GM18873 (cell line): ENCODE measurements around the gene TPST1.
A peak's percentile ranks its signal among the peaks of the same experiment; 100 is the strongest.
"Not testable (repeated sequence)": the region's sequence is repeated elsewhere in the genome, so short reads cannot be mapped to it uniquely, and the experiment has no call there.

Experiments used
- ATAC-seq: cut with Tn5 transposase; IDR thresholded peaks from one replicate; pipeline ENCODE4 v1.9.1; 2021; ENCODE audit warnings: mild to moderate bottlenecking, moderate library complexity, moderate number of reproducible peaks; ENCODE audit not compliant: unreplicated experiment, low FRiP score

TPST1 gene

GRCh38 chr7:66204822-66205740 is at the start of gene TPST1:
TPST1 (plus strand) TSS chr7:66205334; CDS start chr7:66240426, 35,092 bp downstream.
- ATAC-seq: peak; percentile 93

DNA sequence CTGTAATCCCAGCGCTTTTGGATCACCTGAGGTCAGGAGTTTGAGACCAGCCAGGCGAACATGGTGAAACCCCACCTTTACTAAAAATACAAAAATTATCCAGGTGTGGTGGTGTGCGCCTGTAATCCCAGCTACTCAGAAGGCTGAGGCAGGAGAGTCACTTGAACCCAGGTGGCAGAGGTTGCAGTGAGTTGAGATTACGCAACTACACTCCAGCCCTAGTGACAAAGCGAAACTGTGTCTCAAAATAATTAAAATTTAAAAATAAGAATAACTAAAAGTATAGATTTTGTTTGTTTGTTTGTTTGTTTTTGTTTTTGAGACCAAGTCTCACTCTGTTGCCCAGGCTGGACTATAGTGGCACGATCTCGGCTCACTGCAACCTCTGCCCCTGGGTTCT is 49.1 kb upstream of the TPST1 start:
- not testable (repeated sequence) for ATAC-seq

DNA sequence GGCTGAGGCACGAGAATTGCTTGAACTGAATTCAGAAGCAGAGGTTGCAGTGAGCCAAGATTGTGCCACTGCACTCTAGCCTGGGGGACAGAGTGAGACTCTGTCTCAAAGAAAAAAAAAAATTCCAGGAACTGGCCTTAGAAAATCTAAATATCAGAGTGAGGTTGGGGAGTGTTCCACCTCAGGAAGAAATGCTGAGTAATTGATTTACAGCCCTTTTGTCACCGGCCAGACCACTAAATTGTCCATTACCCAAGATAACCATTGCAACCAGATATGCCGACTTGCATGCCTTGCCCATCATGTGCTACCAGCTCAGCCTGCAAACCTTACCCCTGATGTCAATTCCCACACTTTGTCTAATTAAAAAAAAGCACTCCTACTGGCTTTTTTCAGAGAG is 48.1 kb upstream of the TPST1 start:
- ATAC-seq: no peak

DNA sequence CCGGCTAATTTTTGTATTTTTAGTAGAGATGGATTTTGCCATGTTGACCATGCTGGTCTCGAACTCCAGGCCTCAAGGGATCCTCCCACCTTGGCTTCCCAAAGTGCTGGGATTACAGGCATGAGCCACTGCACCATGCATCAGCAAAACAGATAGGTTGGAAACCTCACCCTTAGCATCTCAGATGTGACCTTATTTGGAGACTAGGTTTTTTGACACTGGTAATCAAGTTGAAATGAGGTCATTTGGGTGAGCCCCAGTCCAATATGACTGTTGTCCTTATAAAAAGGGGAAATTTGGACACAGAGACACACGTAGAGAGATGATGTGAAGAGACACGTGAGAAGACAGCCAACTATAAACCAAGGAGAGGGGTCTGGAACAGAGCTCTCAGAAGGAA is 42.5 kb upstream of the TPST1 start:
- ATAC-seq: no peak

- ATAC-seq: no peak
These were observed 41.9 kb upstream of the TPST1 start for GRCh38 chr7:66163186-66163610.

- ATAC-seq: no peak
These were observed 40.8 kb upstream of the TPST1 start for GRCh38 chr7:66164356-66164755.

GRCh38 chr7:66167773-66168387 is 37.3 kb upstream of the TPST1 start:
- ATAC-seq: no peak

DNA sequence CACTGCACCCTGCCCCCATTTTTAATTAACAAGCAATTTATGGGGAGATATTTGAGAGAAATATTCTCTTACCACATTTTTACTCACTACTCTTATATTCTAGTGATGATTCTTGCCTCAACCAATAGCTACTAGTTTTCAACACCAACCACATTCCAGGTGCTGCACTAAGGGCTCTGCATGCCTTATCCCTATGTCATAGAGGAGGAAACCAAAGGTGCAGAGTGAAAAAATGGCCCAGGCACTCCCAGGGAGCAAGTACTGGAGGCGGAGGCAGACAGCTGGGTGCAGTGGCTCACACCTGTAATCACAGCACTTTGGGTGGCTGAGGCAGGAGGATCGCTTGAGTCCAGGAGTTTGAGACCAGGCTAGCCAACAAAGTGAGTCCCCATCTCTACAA is 35.5 kb upstream of the TPST1 start:
- no peak for ATAC-seq

DNA sequence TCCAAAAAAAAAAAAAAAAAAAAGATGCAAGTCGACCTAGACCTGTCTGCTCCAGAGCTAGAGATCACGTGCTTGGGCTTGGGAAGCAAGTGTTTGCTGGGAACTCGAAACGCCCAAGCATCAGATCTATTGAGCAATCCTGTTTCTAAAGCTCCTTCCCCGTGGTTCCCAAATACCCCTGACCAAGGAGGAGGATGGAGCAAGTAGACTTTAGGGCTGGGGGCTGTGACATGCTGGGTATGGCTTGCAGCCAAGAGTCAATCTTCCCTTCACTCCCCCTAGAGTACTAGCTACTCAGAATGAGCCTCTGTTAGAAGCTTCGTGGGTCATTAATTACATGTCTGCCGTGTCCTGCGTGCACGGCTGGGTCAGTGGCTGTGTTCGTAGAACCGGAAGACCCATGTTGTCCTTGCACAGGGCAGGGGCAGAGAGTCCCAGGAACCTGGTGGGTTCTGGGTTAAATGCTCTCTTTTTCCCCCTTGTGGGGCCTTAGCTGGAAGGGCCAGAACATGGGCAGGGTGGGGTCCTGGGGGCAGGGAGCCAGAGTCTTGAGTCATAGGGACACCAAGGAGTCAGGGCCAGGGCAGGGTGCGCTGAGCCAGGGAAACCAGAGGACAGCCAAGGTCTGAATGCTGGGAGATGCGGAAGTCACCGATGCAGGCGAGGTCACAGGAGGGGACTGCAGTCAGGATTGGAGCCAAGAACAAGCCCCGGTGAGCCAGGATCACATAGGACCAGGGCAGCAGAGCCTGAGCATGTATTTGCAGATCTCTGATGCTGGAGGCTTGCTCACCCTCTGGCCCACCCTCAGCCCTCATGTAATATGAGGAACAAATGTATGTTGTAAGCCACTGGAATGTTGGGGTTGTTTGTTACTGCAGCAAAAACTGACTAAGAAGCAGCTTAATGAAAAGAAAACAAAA is 34.6 kb upstream of the TPST1 start:
- no peak for ATAC-seq

GRCh38 chr7:66172536-66173401 is 32.4 kb upstream of the TPST1 start:
- ATAC-seq: not testable (repeated sequence)

DNA sequence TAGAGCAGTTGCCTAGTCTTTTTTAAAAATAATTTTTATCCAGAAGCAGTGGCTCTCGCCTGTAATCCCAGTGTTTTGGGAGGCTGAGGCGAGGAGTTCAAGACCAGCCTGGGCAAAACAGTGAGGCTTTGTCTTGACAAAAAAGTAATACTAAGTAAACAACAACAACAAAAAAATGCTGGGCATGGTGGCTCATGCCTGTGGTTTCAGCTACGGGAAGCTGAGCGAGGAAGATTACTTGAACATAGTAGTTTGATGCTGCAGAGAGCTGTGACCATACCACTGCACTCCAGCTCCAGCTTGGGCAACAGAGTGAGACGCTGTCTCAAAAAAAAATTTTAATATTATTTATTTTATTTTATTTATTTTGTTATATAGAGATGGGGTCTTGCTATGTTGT is 31.3 kb upstream of the TPST1 start:
- no peak for ATAC-seq

DNA sequence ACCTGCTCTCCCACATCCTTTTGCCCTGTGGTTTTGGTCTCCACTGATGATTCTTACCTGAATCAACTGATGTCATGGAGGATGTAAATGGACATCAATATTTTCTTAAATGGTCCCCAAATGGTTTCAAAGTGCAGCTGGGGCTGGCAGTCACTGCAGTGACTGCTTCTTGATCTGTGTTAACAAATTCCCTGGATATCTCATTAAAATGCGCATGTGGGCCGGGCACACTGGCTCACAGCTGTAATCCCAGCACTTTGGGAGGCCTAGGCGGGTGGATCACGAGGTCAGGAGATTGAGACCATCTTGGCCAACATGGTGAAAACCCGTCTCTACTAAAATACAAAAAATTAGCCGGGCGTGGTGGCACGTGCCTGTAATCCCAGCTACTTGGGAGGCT is 30.1 kb upstream of the TPST1 start:
- ATAC-seq: not testable (repeated sequence)

DNA sequence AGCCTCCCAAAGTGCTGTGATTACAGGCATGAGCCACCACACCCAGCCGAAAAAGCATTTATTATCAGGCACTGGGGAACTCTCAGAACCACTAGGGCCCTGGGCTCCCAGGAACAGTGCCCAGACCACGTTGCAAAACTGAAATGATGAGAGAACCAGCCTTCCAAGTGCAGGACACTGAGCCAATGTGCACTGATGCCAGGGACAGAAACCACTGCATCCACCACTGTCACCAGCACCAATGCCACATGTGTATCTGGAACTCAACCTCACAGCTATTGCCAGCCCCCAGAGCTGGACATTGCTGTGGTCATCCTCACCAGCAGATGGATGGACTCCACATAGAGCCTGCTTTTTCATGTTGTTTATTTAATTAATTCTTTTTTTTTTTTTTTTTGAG is 28.2 kb upstream of the TPST1 start:
- no peak for ATAC-seq

DNA sequence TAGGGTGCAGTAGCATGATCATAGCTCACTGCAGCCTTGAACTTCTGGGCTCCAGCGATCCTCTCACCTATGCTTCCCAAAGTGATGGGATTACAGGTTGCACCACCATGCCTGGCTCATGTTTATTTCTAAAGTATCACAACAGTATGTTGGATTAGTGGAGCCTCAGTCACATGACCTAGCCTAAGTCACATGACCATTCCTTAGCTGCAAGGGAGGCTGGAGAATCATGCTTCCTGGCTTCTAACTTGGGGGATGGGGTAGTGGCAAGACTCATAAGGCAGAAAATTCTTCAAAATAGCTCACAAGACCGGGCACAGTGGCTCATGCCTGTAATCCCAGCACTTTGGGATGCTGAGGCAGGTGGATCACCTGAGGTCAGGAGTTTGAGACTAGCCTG is 26.9 kb upstream of the TPST1 start:
- no peak for ATAC-seq

DNA sequence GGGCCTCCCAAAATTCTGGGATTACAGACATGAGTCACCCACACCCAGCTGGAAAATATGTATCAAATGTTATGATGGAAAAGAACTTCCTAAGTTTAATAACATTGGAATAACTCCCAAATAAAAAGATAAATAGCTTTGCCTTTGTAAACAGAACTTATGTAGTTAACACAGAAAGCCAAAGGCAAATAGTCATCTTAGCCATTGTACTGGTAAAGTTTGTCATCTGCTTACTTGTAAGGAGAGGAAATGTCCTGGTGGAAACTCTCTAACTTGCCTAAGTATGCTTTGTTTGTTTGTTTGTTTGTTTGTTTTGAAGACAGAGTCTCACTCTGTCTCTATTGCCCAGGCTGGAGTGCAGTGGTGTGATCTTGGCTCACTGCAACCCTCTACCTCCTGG is 23.8 kb upstream of the TPST1 start:
- ATAC-seq: no peak

GRCh38 chr7:66181845-66182244 is 23.3 kb upstream of the TPST1 start:
- no peak for ATAC-seq

GRCh38 chr7:66182920-66183319 is 22.2 kb upstream of the TPST1 start:
- ATAC-seq: no peak

DNA sequence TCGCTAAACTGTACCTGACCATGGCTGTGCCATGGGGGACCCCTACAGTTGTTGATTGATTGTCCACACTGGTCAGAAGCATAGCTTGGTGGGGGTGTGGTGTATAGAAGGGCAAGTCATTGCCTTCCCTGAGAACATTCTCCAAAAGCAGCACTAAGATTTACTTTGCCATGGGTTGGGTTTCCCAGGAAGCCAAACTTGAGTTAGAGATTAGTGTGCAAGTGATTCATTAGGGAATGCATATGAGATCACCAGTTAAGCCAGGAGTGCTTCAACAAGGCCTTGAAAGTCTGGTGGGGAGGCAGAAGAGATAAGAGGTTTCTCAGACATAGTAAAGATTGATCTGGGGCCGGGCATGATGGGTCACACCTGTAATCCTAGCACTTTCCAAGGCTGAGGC is 21.4 kb upstream of the TPST1 start:
- no peak for ATAC-seq

GRCh38 chr7:66185680-66186187 is 19.4 kb upstream of the TPST1 start:
- no peak for ATAC-seq

DNA sequence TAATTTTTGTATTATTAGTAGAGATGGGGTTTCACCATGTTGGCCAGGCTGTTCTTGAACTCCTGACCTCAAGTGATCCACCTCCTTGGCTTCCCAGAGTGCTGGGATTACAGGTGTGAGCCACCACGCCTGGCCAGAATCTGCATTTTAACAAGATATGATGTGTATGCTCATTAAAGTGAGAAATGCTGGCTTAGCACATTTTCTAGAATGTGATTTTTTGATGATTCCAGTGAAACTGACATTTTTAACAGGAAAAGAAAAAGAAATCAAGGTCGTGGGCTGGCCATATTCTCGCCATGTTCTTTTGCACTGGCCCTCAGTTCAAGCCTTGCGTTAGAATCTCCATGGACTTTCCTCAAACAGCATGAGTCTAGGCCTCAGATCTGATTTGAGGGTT is 18.1 kb upstream of the TPST1 start:
- ATAC-seq: no peak
